Kidney (tissue), 14 donors: Measurements from ENCODE around the gene SMIM35. TPM values are rescaled to one million over a fixed set of nuclear protein-coding genes. Genes with fewer than 3 reads are reported as not detected.

Source experiments
- DNase-seq, 5 donors: peaks; one replicate each; pipeline ENCODE4 v3.0.0-alpha.2; 2013 to 2020
- FAIRE-seq: peaks from 2 replicates; lab custom pipeline; 2012; peaks lifted over from hg19 to GRCh38; lab: Jason Lieb, UNC
- H3K27ac ChIP-seq, 2 donors: one replicate each; pipeline ENCODE4 v1.7.0; 2013; ENCODE audit warnings: low read depth in 2 of 2, low read length in 2 of 2, inconsistent platforms in 1 of 2
- H3K27me3 ChIP-seq: one replicate; pipeline ENCODE4 v1.7.1; 2013; ENCODE audit warnings: low read length, inconsistent platforms; ENCODE audit not compliant: control insufficient read depth, insufficient read depth
- H3K36me3 ChIP-seq, 3 donors: one replicate each; pipeline versions ENCODE4 v1.7.0 to v1.7.1; 2013; ENCODE audit warnings: low read length in 3 of 3, control low read depth in 1 of 3, inconsistent platforms in 1 of 3; ENCODE audit not compliant: insufficient read depth in 3 of 3, control insufficient read depth in 2 of 3
- H3K4me1 ChIP-seq, 3 donors: one replicate each; pipeline versions ENCODE4 v1.7.0 to v1.7.1; 2013; ENCODE audit warnings: low read length in 3 of 3, inconsistent platforms in 1 of 3, low read depth in 1 of 3; ENCODE audit not compliant: control insufficient read depth in 2 of 3, insufficient read depth in 2 of 3
- H3K4me3 ChIP-seq, 3 donors: one replicate each; pipeline versions ENCODE4 v1.7.0 to v1.8.1; 2013; ENCODE audit warnings: low read length in 3 of 3, control low read depth in 1 of 3, inconsistent platforms in 1 of 3
- H3K9ac ChIP-seq, 3 donors: one replicate each; pipeline versions ENCODE4 v1.7.0 to v1.7.1; 2013; ENCODE audit warnings: low read length in 3 of 3, control low read depth in 1 of 3, inconsistent platforms in 1 of 3
- H3K9me3 ChIP-seq, 3 donors: one replicate each; pipeline versions ENCODE4 v1.7.0 to v1.7.1; 2013; ENCODE audit warnings: low read length in 3 of 3, control low read depth in 1 of 3, inconsistent platforms in 1 of 3; ENCODE audit not compliant: control insufficient read depth in 2 of 3, insufficient read depth in 1 of 3
- CTCF ChIP-seq: IDR thresholded peaks from 3 replicates; pipeline ENCODE4 v1.5.1; 2012; ENCODE audit warnings: mild to moderate bottlenecking, moderate library complexity, borderline replicate concordance; ENCODE audit not compliant: insufficient read depth; ENCODE audit errors: extremely low read depth
- intact Hi-C: fragments of 100-400 bp; cut with DNase I; formaldehyde crosslinking; loops from one replicate; pipeline ENCODE4 v1.11.1; 2022
- polyA plus RNA-seq: library from polyadenylated mRNA; stranded (reverse); fragments of 350-450 nt; fragmentation: Illumina TruSeq; extraction: RNeasy Lipid Tissue Mini Kit (QIAGEN cat#74804); gene quantifications from one replicate; pipeline ENCODE4 v1.2.3, GENCODE V29; 2014; ENCODE audit warnings: low read depth, low replicate concordance; ENCODE audit not compliant: insufficient read depth
- total RNA-seq: library from RNA; stranded (reverse); fragmentation: NEBNext Ultra II Directional; extraction: Animal tissue kit (Norgen Biotek cat#: 25700); gene quantifications from one replicate; pipeline ENCODE4 v1.2.1, GENCODE V29; 2021
- donor health status: control.
- donor health status: control.
- donor health status: control.
- donor health status: control.
- donor health status: control.
- donor health status: DM: yes; HTN: yes; CAD: no.
- donor health status: Normal renal cell carcinoma (clear cell type).

The SMIM35 gene
- total and polyA plus RNA-seq, 2 donors from 2014 or later = 0.80 TPM; not detected in 1

- no peak for FAIRE-seq
- no peaks in the 10 kb centered on the region for H3K27me3 ChIP-seq
- intact Hi-C loops = loop anchor here (10.0 kb wide), 1 partner anchor 215 kb away; no protein-coding TSS in a partner anchor
Measured at GRCh38 chr11:118059246-118059940, 27.4 kb downstream of the SMIM35 start.

GRCh38 chr11:118058311-118059245 lies 28.2 kb downstream of the SMIM35 start:
- no peak for FAIRE-seq
- Histone ChIP-seq H3K27me3 (no peaks in the 10 kb centered on the region), H3K4me1 (peaks cover 0 to 5% (median 0%) of the 10 kb centered on the region in 3 donors), H3K4me3 (no peak overlapping the region), H3K36me3 (no peaks in the 10 kb centered on the region), H3K9me3 (no peaks in the 10 kb centered on the region), H3K9ac (no peak overlapping the region), H3K27ac (no peak overlapping the region)
- intact Hi-C loops = loop anchor here (10.0 kb wide), 1 partner anchor 214 kb away; no protein-coding TSS in a partner anchor
- DNase-seq = no peak
- no peak for TF ChIP-seq CTCF

More at GRCh38 chr11:118059246-118059940, 27.4 kb downstream of the SMIM35 start:
- TF ChIP-seq CTCF = no peak
- no peak overlapping the region for H3K4me3 ChIP-seq
- H3K9ac ChIP-seq = no peak overlapping the region
- no peaks in the 10 kb centered on the region for H3K9me3 ChIP-seq
- peaks cover 0 to 5% (median 0%) of the 10 kb centered on the region in 3 donors for H3K4me1 ChIP-seq
- H3K27ac ChIP-seq = no peak overlapping the region
- DNase-seq = no peak
- no peaks in the 10 kb centered on the region for H3K36me3 ChIP-seq

GRCh38 chr11:118057251-118058145 lies 29.3 kb downstream of the SMIM35 start:
- H3K9me3 ChIP-seq = no peaks in the 10 kb centered on the region
- FAIRE-seq (no peak), DNase-seq (no peak)
- no peak for TF ChIP-seq CTCF
- H3K9ac ChIP-seq = no peak overlapping the region
- intact Hi-C loops = loop anchor here (10.0 kb wide), 1 partner anchor 213 kb away; no protein-coding TSS in a partner anchor
- no peak overlapping the region for H3K27ac ChIP-seq
- peaks cover 0 to 5% (median 2%) of the 10 kb centered on the region in 3 donors for H3K4me1 ChIP-seq
- no peaks in the 10 kb centered on the region for H3K27me3 ChIP-seq
- no peaks in the 10 kb centered on the region for H3K36me3 ChIP-seq
- no peak overlapping the region for H3K4me3 ChIP-seq
